Panc1 (cell line): ENCODE results near the gene ZIC4. TPM values are rescaled to one million over a fixed set of nuclear protein-coding genes. Genes with fewer than 3 reads are reported as not detected.

ENCODE experiments used
- ATAC-seq: fragments of 200-7000 bp; cut with Tn5 transposase; 2 replicates; pipeline ENCODE4 v1.9.1; 2020; ENCODE audit warnings: mild to moderate bottlenecking, moderate library complexity
- BruUV-seq: library from RNA; stranded (reverse); fragments of 400-500 nt; replicated peaks from 2 replicates; lab custom pipeline; 2021; lab: Mats Ljungman, UMichigan
- CTCF ChIA-PET: fragments of 300-600 bp; sonication (Branson Sonifier 250); formaldehyde crosslinking; loops from one replicate; lab custom pipeline; 2022; ENCODE audit warnings: antibody characterized with exemption; lab: Charles Lee
- POLR2A ChIA-PET: fragments of 300-600 bp; sonication (Branson Sonifier 250); formaldehyde crosslinking; loops from one replicate; lab custom pipeline; 2022; ENCODE audit warnings: antibody characterized with exemption; lab: Charles Lee
- DNase-seq: peaks from one replicate; pipeline ENCODE4 v3.0.0-alpha.2; 2010; ENCODE audit warnings: low read depth, low spot score
- H3K27ac ChIP-seq: 2 replicates; pipeline ENCODE4 v1.5.1; 2011; ENCODE audit warnings: mild to moderate bottlenecking, low read length, inconsistent platforms
- H3K27me3 ChIP-seq: fragments of 200-500 bp; sonication (Bioruptor generic); 2 replicates; pipeline ENCODE4 v1.6.0; 2014; ENCODE audit warnings: low read length, inconsistent platforms; ENCODE audit not compliant: control insufficient read depth, insufficient read depth
- H3K36me3 ChIP-seq: fragments of 200-500 bp; sonication (Bioruptor generic); 2 replicates; pipeline ENCODE4 v1.5.1; 2014; ENCODE audit warnings: inconsistent platforms, mild to moderate bottlenecking, low read length, moderate library complexity; ENCODE audit not compliant: control insufficient read depth, insufficient read depth
- H3K4me1 ChIP-seq: 2 replicates; pipeline ENCODE4 v1.5.1; 2011; ENCODE audit warnings: inconsistent platforms, mild to moderate bottlenecking, low read length, moderate library complexity; ENCODE audit not compliant: control insufficient read depth, insufficient read depth
- H3K4me3 ChIP-seq, 2 experiments: 2 replicates each; pipeline ENCODE4 v1.5.1; 2011 to 2012; ENCODE audit warnings: low read depth in 2 of 2, low read length in 2 of 2, mild to moderate bottlenecking in 2 of 2, inconsistent platforms in 1 of 2, moderate library complexity in 1 of 2
- H3K9me3 ChIP-seq: fragments of 200-500 bp; sonication (Bioruptor generic); 2 replicates; pipeline ENCODE4 v1.5.1; 2014; ENCODE audit warnings: low read depth, mild to moderate bottlenecking, inconsistent platforms, low read length, moderate library complexity; ENCODE audit not compliant: control insufficient read depth, insufficient read depth
- CTCF ChIP-seq: fragments of 450-650 bp; IDR thresholded peaks from 2 replicates; pipeline ENCODE4 v1.5.1; 2017; ENCODE audit warnings: mild to moderate bottlenecking
- POLR2AphosphoS5 ChIP-seq: IDR thresholded peaks from 2 replicates; pipeline ENCODE4 v1.6.1; 2012; ENCODE audit warnings: mild to moderate bottlenecking, low read depth, low read length, moderate library complexity
- REST ChIP-seq, 2 experiments: IDR thresholded peaks; 2 replicates each; pipeline ENCODE4 v1.6.1; 2011 to 2012; ENCODE audit warnings: low read depth in 2 of 2, control low read depth in 1 of 2, low read length in 1 of 2, mild to moderate bottlenecking in 1 of 2, moderate library complexity in 1 of 2; ENCODE audit not compliant: insufficient read depth in 1 of 2
- SIN3A ChIP-seq: IDR thresholded peaks from 2 replicates; pipeline ENCODE4 v1.6.1; 2012; ENCODE audit warnings: low read depth, mild to moderate bottlenecking, low read length, moderate library complexity, borderline replicate concordance; ENCODE audit not compliant: insufficient read depth
- TCF7L2 ChIP-seq: IDR thresholded peaks from 2 replicates; pipeline ENCODE4 v1.6.1; 2011; ENCODE audit warnings: mild to moderate bottlenecking, low read depth, low read length, inconsistent platforms
- in situ Hi-C: cut with HindIII; loops from 2 replicates; pipeline ENCODE4 v1.10.0; 2016; ENCODE audit warnings: low sequenced_read_pairs, low pct_unique_long_range_greater_than_20kb
- intact Hi-C: fragments of 100-400 bp; cut with micrococcal nuclease; formaldehyde crosslinking; loops from one replicate; pipeline ENCODE4 v1.10.0; 2022; ENCODE audit not compliant: unreplicated experiment
- total RNA-seq: library from RNA; stranded (reverse); gene quantifications from one replicate; pipeline ENCODE4 v1.2.1, GENCODE V29; 2021; ENCODE audit not compliant: unreplicated experiment

ZIC4 gene
- total RNA-seq, 1 experiment from 2014 or later = not detected

GRCh38 chr3:147387885-147388699 is 18.3 kb downstream of the ZIC4 start:
- Histone ChIP-seq H3K4me3 (no peak overlapping the region), H3K36me3 (no peaks in the 10 kb centered on the region), H3K4me1 (no peaks in the 10 kb centered on the region), H3K9me3 (no peaks in the 10 kb centered on the region), H3K27me3 (no peaks in the 10 kb centered on the region), H3K27ac (no peak overlapping the region)
- no peak for TF ChIP-seq TCF7L2
- TF ChIP-seq POLR2AphosphoS5 = no peak
- no peak for TF ChIP-seq CTCF
- no peak for TF ChIP-seq REST (IDR thresholded peaks at IDR 0.05; ENCODE audit: insufficient read depth in 1 of 2, low read depth in 2 of 2, low read length in 1 of 2)
- TF ChIP-seq SIN3A = no peak
- ChIA-PET CTCF (no interaction called here), POLR2A (no interaction called here)
- intact Hi-C loops = no loop called here
- in situ Hi-C loops = no loop called here
- DNase-seq (no peak), ATAC-seq (no peak)
- no TSS peak for BruUV-seq

GRCh38 chr3:147387291-147387884 is 19.0 kb downstream of the ZIC4 start:
- intact Hi-C loops = no loop called here
- H3K4me1 ChIP-seq = no peaks in the 10 kb centered on the region
- in situ Hi-C loops = no loop called here
- H3K27me3 ChIP-seq = no peaks in the 10 kb centered on the region
- DNase-seq = no peak
- no peaks in the 10 kb centered on the region for H3K9me3 ChIP-seq
- H3K36me3 ChIP-seq = no peaks in the 10 kb centered on the region
- TF ChIP-seq CTCF = no peak
- no peak for TF ChIP-seq POLR2AphosphoS5
- TF ChIP-seq TCF7L2 = no peak
- no peak for TF ChIP-seq REST (IDR thresholded peaks at IDR 0.05; ENCODE audit: insufficient read depth in 1 of 2, low read depth in 2 of 2, low read length in 1 of 2)
- no peak for TF ChIP-seq SIN3A
- H3K4me3 ChIP-seq = no peak overlapping the region
- ChIA-PET POLR2A (no interaction called here), CTCF (no interaction called here)
- no TSS peak for BruUV-seq
- no peak for ATAC-seq
- no peak overlapping the region for H3K27ac ChIP-seq
